Ectodermal cell (in vitro differentiated cells): ENCODE results near the gene RCL1.

Source experiments
- H3K27ac ChIP-seq: 2 replicates; pipeline ENCODE4 v1.7.0; 2013; ENCODE audit warnings: mild to moderate bottlenecking, low read depth, low read length; ENCODE audit not compliant: insufficient read depth, poor library complexity, severe bottlenecking
- H3K27me3 ChIP-seq: 2 replicates; pipeline ENCODE4 v1.7.0; 2013; ENCODE audit warnings: mild to moderate bottlenecking, low read length; ENCODE audit not compliant: insufficient read depth, control insufficient read depth, poor library complexity, severe bottlenecking
- H3K36me3 ChIP-seq: one replicate; pipeline ENCODE4 v1.7.0; 2013; ENCODE audit warnings: low read length; ENCODE audit not compliant: control insufficient read depth, insufficient read depth
- H3K4me1 ChIP-seq: one replicate; pipeline ENCODE4 v1.7.0; 2013; ENCODE audit warnings: low read length; ENCODE audit not compliant: control insufficient read depth, insufficient read depth
- H3K4me3 ChIP-seq: 2 replicates; pipeline ENCODE4 v1.7.0; 2013; ENCODE audit warnings: low read depth, low read length, control low read depth; ENCODE audit not compliant: insufficient read depth
- H3K9me3 ChIP-seq: 2 replicates; pipeline ENCODE4 v1.7.0; 2013; ENCODE audit warnings: mild to moderate bottlenecking, low read length, moderate library complexity; ENCODE audit not compliant: control insufficient read depth
- WGBS, 2 experiments: methylation state at CpG; one replicate each; pipeline ENCODE4 v1.1.7; 2013; ENCODE audit warnings: missing lambda C conversion rate in 2 of 2; 5-methylcytosine and 5-hydroxymethylcytosine counted together

The RCL1 gene

GRCh38 chr9:4810565-4810964 is 17.8 kb downstream of the RCL1 start:
- Histone ChIP-seq H3K4me1 (no peaks in the 10 kb centered on the region), H3K27ac (no peak overlapping the region), H3K4me3 (no peak overlapping the region), H3K36me3 (no peaks in the 10 kb centered on the region), H3K9me3 (no peaks in the 10 kb centered on the region), H3K27me3 (no peaks in the 10 kb centered on the region)
- 60 to 93% methylated on average over 1 of the region's 1 CpG for WGBS, 2 experiments

- Histone ChIP-seq H3K36me3 (no peaks in the 10 kb centered on the region), H3K4me3 (no peak overlapping the region), H3K9me3 (no peaks in the 10 kb centered on the region), H3K27ac (no peak overlapping the region), H3K4me1 (no peaks in the 10 kb centered on the region), H3K27me3 (no peaks in the 10 kb centered on the region)
Measured at GRCh38 chr9:4811824-4812223, 19.1 kb downstream of the RCL1 start.

GRCh38 chr9:4812858-4813257 is 20.1 kb downstream of the RCL1 start:
- H3K27ac ChIP-seq = no peak overlapping the region
- H3K4me3 ChIP-seq = no peak overlapping the region
- no peaks in the 10 kb centered on the region for H3K9me3 ChIP-seq
- 92 to 100% methylated on average over 2 of the region's 2 CpGs for WGBS, 2 experiments
- H3K27me3 ChIP-seq = no peaks in the 10 kb centered on the region
- H3K36me3 ChIP-seq = no peaks in the 10 kb centered on the region
- H3K4me1 ChIP-seq = no peaks in the 10 kb centered on the region

- Histone ChIP-seq H3K9me3 (no peaks in the 10 kb centered on the region), H3K27ac (no peak overlapping the region), H3K27me3 (no peaks in the 10 kb centered on the region), H3K4me1 (no peaks in the 10 kb centered on the region), H3K36me3 (no peaks in the 10 kb centered on the region), H3K4me3 (no peak overlapping the region)
Measured at GRCh38 chr9:4814913-4815312, 22.2 kb downstream of the RCL1 start.

- 69 to 78% methylated on average over 7 of the region's 7 CpGs for WGBS, 2 experiments
- Histone ChIP-seq H3K27me3 (no peaks in the 10 kb centered on the region), H3K27ac (no peak overlapping the region), H3K4me1 (no peaks in the 10 kb centered on the region), H3K9me3 (no peaks in the 10 kb centered on the region), H3K4me3 (no peak overlapping the region), H3K36me3 (no peaks in the 10 kb centered on the region)
Measured at GRCh38 chr9:4815381-4815956, 22.7 kb downstream of the RCL1 start.

GRCh38 chr9:4820168-4820567 is 27.4 kb downstream of the RCL1 start:
- H3K4me3 ChIP-seq = no peak overlapping the region
- H3K27me3 ChIP-seq = no peaks in the 10 kb centered on the region
- no peak overlapping the region for H3K27ac ChIP-seq
- no peaks in the 10 kb centered on the region for H3K4me1 ChIP-seq
- H3K36me3 ChIP-seq = no peaks in the 10 kb centered on the region
- WGBS, 2 experiments = 84 to 87% methylated on average over 5 to 6 of the region's 6 CpGs
- no peaks in the 10 kb centered on the region for H3K9me3 ChIP-seq

GRCh38 chr9:4821133-4821532 is 28.4 kb downstream of the RCL1 start:
- Histone ChIP-seq H3K9me3 (no peaks in the 10 kb centered on the region), H3K36me3 (no peaks in the 10 kb centered on the region), H3K4me1 (no peaks in the 10 kb centered on the region), H3K27me3 (no peaks in the 10 kb centered on the region), H3K27ac (no peak overlapping the region), H3K4me3 (no peak overlapping the region)
- WGBS, 2 experiments = 85% methylated on average over 2 of the region's 2 CpGs

GRCh38 chr9:4822057-4822456 is 29.3 kb downstream of the RCL1 start:
- Histone ChIP-seq H3K36me3 (no peaks in the 10 kb centered on the region), H3K27ac (no peak overlapping the region), H3K27me3 (no peaks in the 10 kb centered on the region), H3K4me1 (no peaks in the 10 kb centered on the region), H3K9me3 (no peaks in the 10 kb centered on the region), H3K4me3 (no peak overlapping the region)

- H3K27me3 ChIP-seq = no peaks in the 10 kb centered on the region
- H3K9me3 ChIP-seq = no peaks in the 10 kb centered on the region
- H3K4me3 ChIP-seq = no peak overlapping the region
- 95 to 97% methylated on average over 7 of the region's 7 CpGs for WGBS, 2 experiments
- no peaks in the 10 kb centered on the region for H3K36me3 ChIP-seq
- H3K27ac ChIP-seq = no peak overlapping the region
- H3K4me1 ChIP-seq = no peaks in the 10 kb centered on the region
Measured at GRCh38 chr9:4826417-4827166, 33.8 kb downstream of the RCL1 start.

GRCh38 chr9:4827224-4827623 is 34.5 kb downstream of the RCL1 start:
- H3K27ac ChIP-seq = no peak overlapping the region
- H3K27me3 ChIP-seq = no peaks in the 10 kb centered on the region
- 96 to 100% methylated on average over 2 of the region's 2 CpGs for WGBS, 2 experiments
- no peak overlapping the region for H3K4me3 ChIP-seq
- H3K9me3 ChIP-seq = no peaks in the 10 kb centered on the region
- H3K4me1 ChIP-seq = no peaks in the 10 kb centered on the region
- no peaks in the 10 kb centered on the region for H3K36me3 ChIP-seq
